Fibroblast of lung (primary cell): Measurements from ENCODE around the gene UBE2G1. TPM values are rescaled to one million over a fixed set of nuclear protein-coding genes. Genes with fewer than 3 reads are reported as not detected.

Source experiments
- DNase-seq, 2 donors: peaks; one replicate each; pipeline versions ENCODE4 v3.0.0 to v3.0.0-alpha.2; 2010; ENCODE audit warnings: low read depth in 2 of 2
- H2AFZ ChIP-seq: 2 replicates; pipeline ENCODE4 v1.5.1; 2012; ENCODE audit warnings: low read length, control low read depth, inconsistent platforms
- H3K27ac ChIP-seq: 2 replicates; pipeline ENCODE4 v1.5.1; 2011; ENCODE audit warnings: low read length, control low read depth; ENCODE audit not compliant: insufficient read depth
- H3K27me3 ChIP-seq: 2 replicates; pipeline ENCODE4 v1.5.1; 2011; ENCODE audit warnings: mild to moderate bottlenecking, low read length; ENCODE audit not compliant: control insufficient read depth, insufficient read depth
- H3K36me3 ChIP-seq: 2 replicates; pipeline ENCODE4 v1.5.1; 2011; ENCODE audit warnings: low read length; ENCODE audit not compliant: control insufficient read depth, insufficient read depth
- H3K4me1 ChIP-seq: 2 replicates; pipeline ENCODE4 v1.5.1; 2011; ENCODE audit warnings: low read length; ENCODE audit not compliant: control insufficient read depth, insufficient read depth; ENCODE audit errors: extremely low read depth
- H3K4me2 ChIP-seq: 2 replicates; pipeline ENCODE4 v1.5.1; 2011; ENCODE audit warnings: low read length, control low read depth; ENCODE audit not compliant: insufficient read depth; ENCODE audit errors: extremely low read depth
- H3K4me3 ChIP-seq, 4 experiments: fragments of 200-600 bp in 1 of 4; sonication (generic) in 1 of 4; replicated peaks in 1 of 4; 2 replicates each; pipeline ENCODE4 v1.5.1; 2011 to 2016; ENCODE audit warnings: low read length in 4 of 4, low read depth in 3 of 4, mild to moderate bottlenecking in 3 of 4, control low read depth in 2 of 4, inconsistent platforms in 1 of 4, mixed read lengths in 1 of 4; ENCODE audit not compliant: insufficient read depth in 1 of 4; ENCODE audit errors: control extremely low read depth in 1 of 4
- H3K79me2 ChIP-seq: 2 replicates; pipeline ENCODE4 v1.5.1; 2012; ENCODE audit warnings: mild to moderate bottlenecking, low read length, inconsistent platforms; ENCODE audit not compliant: control insufficient read depth, insufficient read depth
- H3K9ac ChIP-seq: 2 replicates; pipeline ENCODE4 v1.5.1; 2011; ENCODE audit warnings: mild to moderate bottlenecking, low read length, control low read depth; ENCODE audit not compliant: insufficient read depth
- H3K9me3 ChIP-seq: 2 replicates; pipeline ENCODE4 v1.5.1; 2012; ENCODE audit warnings: low read depth, low read length; ENCODE audit not compliant: control insufficient read depth, insufficient read depth
- H4K20me1 ChIP-seq: 2 replicates; pipeline ENCODE4 v1.5.1; 2011; ENCODE audit warnings: low read length; ENCODE audit not compliant: control insufficient read depth, insufficient read depth; ENCODE audit errors: extremely low read depth
- EZH2 ChIP-seq: IDR thresholded peaks from 2 replicates; pipeline ENCODE4 v1.5.1; 2012; ENCODE audit warnings: low read length, control low read depth, mild to moderate bottlenecking; ENCODE audit errors: missing control alignments
- polyA plus RNA-seq, 2 donors: library from polyadenylated mRNA; depleted of rRNA in 1 of 2; stranded (reverse) in 1 of 2; unstranded in 1 of 2; fragments of >200 nt; gene quantifications; 2 replicates each; pipeline ENCODE4 v1.2.1, GENCODE V29; 2011 to 2012; ENCODE audit warnings: missing spikeins in 1 of 2
- total RNA-seq: library from RNA; depleted of rRNA; stranded (reverse); fragments of >200 nt; gene quantifications from 2 replicates; pipeline ENCODE4 v1.2.1, GENCODE V29; 2014
- TF ChIP-seq, protein P1 (sequence below), 2 donors: IDR thresholded peaks in 1 of 2; conservative IDR thresholded peaks in 1 of 2; 1 replicate in 1 of 2; 2 replicates in 1 of 2; pipeline ENCODE4 v1.5.1; 2011 to 2012; ENCODE audit warnings: low read length in 2 of 2, control low read depth in 1 of 2, inconsistent platforms in 1 of 2, low read depth in 1 of 2, mild to moderate bottlenecking in 1 of 2

Gene UBE2G1
- total and polyA plus RNA-seq, 2 donors (not counting 1 experiment from before 2014, with no cell fraction given) = 30.7 to 48.4 TPM

DNA sequence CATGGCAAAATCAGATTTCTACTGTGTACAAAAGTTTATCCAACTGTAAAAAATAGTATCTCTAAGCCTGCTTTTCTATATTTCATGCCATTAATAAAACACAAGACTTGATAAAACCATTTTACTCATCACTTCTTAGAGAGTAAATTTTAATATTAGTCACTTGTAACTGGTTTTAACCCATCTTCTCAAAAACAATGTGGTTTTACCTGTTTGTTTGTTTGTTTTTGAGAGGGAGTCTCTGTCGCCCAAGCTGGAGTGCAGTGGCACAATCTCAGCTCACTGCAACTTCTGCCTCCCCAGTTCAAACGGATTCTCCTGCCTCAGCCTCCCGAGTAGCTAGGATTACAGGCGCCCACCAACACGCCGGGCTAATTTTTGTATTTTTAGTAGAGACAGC, 32.1 kb downstream of the UBE2G1 start:
- H3K79me2 ChIP-seq = peaks cover 76% of the 10 kb centered on the region
- no peak overlapping the region for H3K4me2 ChIP-seq
- peaks cover 4% of the 10 kb centered on the region for H3K4me1 ChIP-seq
- H3K9ac ChIP-seq = no peak overlapping the region
- H3K4me3 ChIP-seq = no peak overlapping the region
- DNase-seq = no peak
- no peaks in the 10 kb centered on the region for H4K20me1 ChIP-seq
- no peak overlapping the region for H3K27ac ChIP-seq
- H3K27me3 ChIP-seq = no peaks in the 10 kb centered on the region
- TF ChIP-seq, protein P1, sequence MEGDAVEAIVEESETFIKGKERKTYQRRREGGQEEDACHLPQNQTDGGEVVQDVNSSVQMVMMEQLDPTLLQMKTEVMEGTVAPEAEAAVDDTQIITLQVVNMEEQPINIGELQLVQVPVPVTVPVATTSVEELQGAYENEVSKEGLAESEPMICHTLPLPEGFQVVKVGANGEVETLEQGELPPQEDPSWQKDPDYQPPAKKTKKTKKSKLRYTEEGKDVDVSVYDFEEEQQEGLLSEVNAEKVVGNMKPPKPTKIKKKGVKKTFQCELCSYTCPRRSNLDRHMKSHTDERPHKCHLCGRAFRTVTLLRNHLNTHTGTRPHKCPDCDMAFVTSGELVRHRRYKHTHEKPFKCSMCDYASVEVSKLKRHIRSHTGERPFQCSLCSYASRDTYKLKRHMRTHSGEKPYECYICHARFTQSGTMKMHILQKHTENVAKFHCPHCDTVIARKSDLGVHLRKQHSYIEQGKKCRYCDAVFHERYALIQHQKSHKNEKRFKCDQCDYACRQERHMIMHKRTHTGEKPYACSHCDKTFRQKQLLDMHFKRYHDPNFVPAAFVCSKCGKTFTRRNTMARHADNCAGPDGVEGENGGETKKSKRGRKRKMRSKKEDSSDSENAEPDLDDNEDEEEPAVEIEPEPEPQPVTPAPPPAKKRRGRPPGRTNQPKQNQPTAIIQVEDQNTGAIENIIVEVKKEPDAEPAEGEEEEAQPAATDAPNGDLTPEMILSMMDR (conservative IDR thresholded peaks at IDR 0.05 in 1 of 2, IDR thresholded peaks at IDR 0.05 in 1 of 2; ENCODE audit: low read depth in 1 of 2, low read length in 2 of 2) = no peak
- no peak for TF ChIP-seq EZH2
- H3K36me3 ChIP-seq = no peaks in the 10 kb centered on the region
- no peaks in the 10 kb centered on the region for H3K9me3 ChIP-seq
- no peak overlapping the region for H2AFZ ChIP-seq

DNA sequence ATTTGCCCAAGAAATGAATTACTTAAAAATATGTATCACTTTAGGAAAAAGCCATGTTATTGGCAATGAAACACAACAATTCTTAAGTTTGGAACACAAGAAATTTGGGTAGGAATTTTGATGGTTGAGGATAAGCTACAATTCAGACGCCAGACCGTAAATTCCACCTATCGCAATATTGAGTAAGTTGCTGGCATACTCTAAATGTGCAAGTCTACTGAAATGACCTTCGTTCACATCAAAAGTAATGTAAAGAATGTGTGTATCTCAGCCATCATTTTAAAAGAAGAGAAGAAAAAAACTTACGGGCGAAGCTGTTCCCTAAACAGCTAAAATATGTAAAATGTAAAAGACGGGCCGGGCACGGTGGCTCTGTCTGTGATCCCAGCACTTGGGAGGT, 33.4 kb downstream of the UBE2G1 start:
- Histone ChIP-seq H3K36me3 (no peaks in the 10 kb centered on the region), H3K27ac (no peak overlapping the region), H3K79me2 (peaks cover 69% of the 10 kb centered on the region), H3K9me3 (no peaks in the 10 kb centered on the region), H3K4me3 (no peak overlapping the region), H3K9ac (no peak overlapping the region), H3K4me2 (no peak overlapping the region), H3K27me3 (no peaks in the 10 kb centered on the region), H2AFZ (no peak overlapping the region), H3K4me1 (peaks cover 4% of the 10 kb centered on the region), H4K20me1 (no peaks in the 10 kb centered on the region)
- no peak for DNase-seq
- TF ChIP-seq, protein P1 (conservative IDR thresholded peaks at IDR 0.05 in 1 of 2, IDR thresholded peaks at IDR 0.05 in 1 of 2; ENCODE audit: low read depth in 1 of 2, low read length in 2 of 2) = no peak
- no peak for TF ChIP-seq EZH2

DNA sequence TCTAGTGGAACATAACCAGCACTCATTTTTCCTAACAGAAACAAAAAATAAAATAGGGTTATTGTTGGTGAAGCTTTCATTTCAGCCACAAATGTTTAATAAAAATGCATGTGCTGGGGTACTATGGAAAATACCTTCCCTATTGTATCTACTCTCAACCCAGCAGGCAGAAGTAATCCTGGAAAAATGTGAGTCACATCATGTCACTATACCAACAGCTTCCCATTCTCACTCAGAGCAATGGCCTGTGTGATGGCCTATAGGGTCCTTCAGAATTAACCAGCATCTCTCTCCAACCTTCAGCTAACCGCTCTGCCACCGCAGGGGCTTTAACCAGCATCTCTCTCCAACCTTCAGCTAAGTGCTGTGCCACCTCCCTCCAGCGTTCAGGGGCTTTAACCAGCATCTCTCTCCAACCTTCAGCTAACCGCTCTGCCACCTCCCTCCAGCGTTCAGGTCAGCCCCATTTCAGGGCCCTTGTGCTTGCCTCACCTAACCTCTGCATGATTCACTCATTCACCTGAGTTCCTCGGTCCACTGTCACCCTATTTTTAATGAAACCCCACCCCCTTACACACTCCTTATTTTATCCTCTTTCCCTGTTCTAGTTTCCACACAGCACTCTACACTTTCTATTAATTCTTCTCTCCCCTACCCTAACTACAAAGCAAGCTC, 34.0 kb downstream of the UBE2G1 start:
- Histone ChIP-seq H3K79me2 (peaks cover 64% of the 10 kb centered on the region), H3K4me3 (no peak overlapping the region), H3K36me3 (no peaks in the 10 kb centered on the region), H3K4me2 (no peak overlapping the region), H3K9me3 (no peaks in the 10 kb centered on the region), H2AFZ (no peak overlapping the region), H3K9ac (no peak overlapping the region), H3K27me3 (no peaks in the 10 kb centered on the region), H4K20me1 (no peaks in the 10 kb centered on the region), H3K4me1 (peaks cover 7% of the 10 kb centered on the region), H3K27ac (no peak overlapping the region)
- no peak for TF ChIP-seq EZH2
- TF ChIP-seq, protein P1 (conservative IDR thresholded peaks at IDR 0.05 in 1 of 2, IDR thresholded peaks at IDR 0.05 in 1 of 2; ENCODE audit: low read depth in 1 of 2, low read length in 2 of 2) = no peak
- DNase-seq = peak in 1 of 2 donors; percentile 48
